Osteoblast (primary cell): ENCODE measurements around the gene TMCO6. TPM values are rescaled to one million over a fixed set of nuclear protein-coding genes. Genes with fewer than 3 reads are reported as not detected.

Source experiments
- DNase-seq: peaks from one replicate; pipeline ENCODE4 v3.0.0; 2011; ENCODE audit warnings: low spot score, mixed read lengths; ENCODE audit not compliant: insufficient read length; ENCODE audit errors: missing footprints
- H2AFZ ChIP-seq: 2 replicates; pipeline ENCODE4 v1.6.0; 2011; ENCODE audit warnings: mild to moderate bottlenecking, low read length
- H3K27ac ChIP-seq: 2 replicates; pipeline ENCODE4 v1.5.1; 2011; ENCODE audit warnings: mild to moderate bottlenecking, low read depth, low read length, moderate library complexity
- H3K27me3 ChIP-seq: 2 replicates; pipeline ENCODE4 v1.6.0; 2012; ENCODE audit warnings: mild to moderate bottlenecking, control low read depth, inconsistent platforms, low read length, moderate library complexity; ENCODE audit not compliant: insufficient read depth
- H3K36me3 ChIP-seq: 2 replicates; pipeline ENCODE4 v1.5.1; 2011; ENCODE audit warnings: mild to moderate bottlenecking, low read length, control low read depth, moderate library complexity; ENCODE audit not compliant: insufficient read depth
- H3K4me1 ChIP-seq: 2 replicates; pipeline ENCODE4 v1.5.1; 2011; ENCODE audit warnings: mild to moderate bottlenecking, low read length, control low read depth, moderate library complexity; ENCODE audit not compliant: insufficient read depth
- H3K4me2 ChIP-seq: 2 replicates; pipeline ENCODE4 v1.6.0; 2011; ENCODE audit warnings: mild to moderate bottlenecking, low read length; ENCODE audit not compliant: insufficient read depth
- H3K4me3 ChIP-seq: fragments of 200-600 bp; sonication (generic); 3 replicates; pipeline ENCODE4 v1.5.1; 2012; ENCODE audit warnings: mild to moderate bottlenecking, low read length, inconsistent platforms; ENCODE audit not compliant: insufficient read depth
- H3K79me2 ChIP-seq: 2 replicates; pipeline ENCODE4 v1.6.0; 2012; ENCODE audit warnings: mild to moderate bottlenecking, low read length, control low read depth, inconsistent platforms; ENCODE audit not compliant: insufficient read depth
- H3K9me3 ChIP-seq: 2 replicates; pipeline ENCODE4 v1.5.1; 2011; ENCODE audit warnings: low read depth, low read length, control low read depth
- H4K20me1 ChIP-seq: 2 replicates; pipeline ENCODE4 v1.6.0; 2012; ENCODE audit warnings: mild to moderate bottlenecking, low read length, control low read depth; ENCODE audit not compliant: insufficient read depth
- total RNA-seq: library from RNA; depleted of rRNA; stranded (reverse); fragments of >200 nt; gene quantifications from 2 replicates; pipeline ENCODE4 v1.2.3, GENCODE V29; 2012
- TF ChIP-seq, protein P1 (sequence below): IDR thresholded peaks from 2 replicates; pipeline ENCODE4 v1.5.1; 2011; ENCODE audit warnings: mild to moderate bottlenecking, low read depth, low read length, moderate library complexity; ENCODE audit errors: extremely low read depth

The TMCO6 gene
- total RNA-seq, 1 donor, result 8.3 TPM

DNA sequence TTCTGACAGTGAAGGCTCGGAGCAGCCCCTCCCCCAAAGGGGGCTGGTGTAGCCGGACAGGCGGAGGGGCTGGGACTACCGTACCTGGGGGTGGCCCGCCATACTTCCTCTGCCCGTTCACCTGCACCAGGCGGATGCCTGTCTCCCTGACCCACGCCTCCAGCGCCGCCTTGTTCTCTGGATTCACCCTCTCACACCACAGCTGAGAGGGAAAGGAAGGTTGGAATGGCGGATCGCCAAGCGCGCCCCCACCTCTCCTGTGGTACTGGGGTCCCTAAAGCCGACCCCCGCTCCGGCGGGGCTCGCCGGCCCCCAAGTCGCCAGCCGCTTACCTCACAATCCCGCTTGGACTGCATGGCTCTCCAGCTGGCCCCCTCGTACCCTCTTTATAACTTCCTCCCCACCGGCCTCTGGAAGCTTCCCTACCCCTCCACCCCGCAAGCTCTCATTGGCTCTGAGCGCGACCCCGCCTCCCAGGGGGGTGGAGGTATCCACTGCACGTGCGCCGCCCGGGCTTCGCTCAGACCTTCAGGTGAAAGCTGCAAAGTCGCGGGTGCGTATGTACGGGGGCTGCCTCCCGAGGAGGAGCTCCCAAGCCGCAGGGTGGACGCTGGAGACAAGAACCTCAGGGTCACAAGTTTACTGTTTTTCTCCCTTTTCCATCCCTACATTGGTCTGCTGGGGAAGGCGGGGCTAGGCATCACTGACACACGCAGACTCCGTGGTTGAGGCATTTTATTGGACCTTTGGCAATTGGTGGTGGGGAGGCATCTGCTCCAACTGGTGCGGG lies 34.1 kb downstream of the TMCO6 start, which contains the start of gene DND1:
TSS of gene DND1 (minus strand) at position 390 of the 790 bp plus-strand sequence. CDS start at position 356, 34 bp downstream.
- Histone ChIP-seq H3K4me1 (no peaks in the 10 kb centered on the region), H3K27ac (no peak within 1 kb of the TSS), H3K36me3 (peaks cover 71% of the 10 kb centered on the region), H3K9me3 (no peaks in the 10 kb centered on the region), H2AFZ (no peak within 1 kb of the TSS), H3K27me3 (no peaks in the 10 kb centered on the region), H3K79me2 (peaks cover 9% of the 10 kb centered on the region), H3K4me2 (no peak within 1 kb of the TSS), H3K4me3 (peak within 1 kb of the TSS; percentile 33), H4K20me1 (peaks cover 2% of the 10 kb centered on the region)
- peak; percentile 84 for DNase-seq
- TF ChIP-seq, protein P1, sequence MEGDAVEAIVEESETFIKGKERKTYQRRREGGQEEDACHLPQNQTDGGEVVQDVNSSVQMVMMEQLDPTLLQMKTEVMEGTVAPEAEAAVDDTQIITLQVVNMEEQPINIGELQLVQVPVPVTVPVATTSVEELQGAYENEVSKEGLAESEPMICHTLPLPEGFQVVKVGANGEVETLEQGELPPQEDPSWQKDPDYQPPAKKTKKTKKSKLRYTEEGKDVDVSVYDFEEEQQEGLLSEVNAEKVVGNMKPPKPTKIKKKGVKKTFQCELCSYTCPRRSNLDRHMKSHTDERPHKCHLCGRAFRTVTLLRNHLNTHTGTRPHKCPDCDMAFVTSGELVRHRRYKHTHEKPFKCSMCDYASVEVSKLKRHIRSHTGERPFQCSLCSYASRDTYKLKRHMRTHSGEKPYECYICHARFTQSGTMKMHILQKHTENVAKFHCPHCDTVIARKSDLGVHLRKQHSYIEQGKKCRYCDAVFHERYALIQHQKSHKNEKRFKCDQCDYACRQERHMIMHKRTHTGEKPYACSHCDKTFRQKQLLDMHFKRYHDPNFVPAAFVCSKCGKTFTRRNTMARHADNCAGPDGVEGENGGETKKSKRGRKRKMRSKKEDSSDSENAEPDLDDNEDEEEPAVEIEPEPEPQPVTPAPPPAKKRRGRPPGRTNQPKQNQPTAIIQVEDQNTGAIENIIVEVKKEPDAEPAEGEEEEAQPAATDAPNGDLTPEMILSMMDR, result no peak

DNA sequence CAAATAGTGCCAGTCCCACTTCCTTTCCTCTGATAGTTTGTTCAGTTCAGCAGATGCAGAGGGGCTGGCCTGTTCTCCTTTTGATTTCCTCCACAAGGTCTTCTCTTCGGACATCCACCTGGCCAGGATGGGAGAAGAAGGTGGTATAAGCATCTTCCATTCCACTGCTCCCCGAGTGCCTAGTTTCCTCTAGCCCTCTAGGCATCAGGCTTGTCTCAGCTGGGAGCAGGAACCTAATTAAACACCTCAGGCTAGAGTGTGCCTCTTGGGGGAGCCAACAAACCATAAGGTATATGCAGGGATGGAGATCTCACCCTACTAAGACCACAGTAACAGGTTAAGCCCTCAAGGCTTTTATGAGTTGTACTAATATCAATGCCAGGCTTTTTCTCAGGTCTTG lies 35.0 kb downstream of the TMCO6 start:
- Histone ChIP-seq H3K36me3 (peaks cover 69% of the 10 kb centered on the region), H3K4me2 (no peak overlapping the region), H2AFZ (no peak overlapping the region), H3K4me1 (no peaks in the 10 kb centered on the region), H3K79me2 (peaks cover 4% of the 10 kb centered on the region), H3K4me3 (no peak overlapping the region), H3K9me3 (no peaks in the 10 kb centered on the region), H3K27me3 (no peaks in the 10 kb centered on the region), H4K20me1 (no peaks in the 10 kb centered on the region), H3K27ac (no peak overlapping the region)
- peak; percentile 86 for DNase-seq
- TF ChIP-seq, protein P1, result no peak

DNA sequence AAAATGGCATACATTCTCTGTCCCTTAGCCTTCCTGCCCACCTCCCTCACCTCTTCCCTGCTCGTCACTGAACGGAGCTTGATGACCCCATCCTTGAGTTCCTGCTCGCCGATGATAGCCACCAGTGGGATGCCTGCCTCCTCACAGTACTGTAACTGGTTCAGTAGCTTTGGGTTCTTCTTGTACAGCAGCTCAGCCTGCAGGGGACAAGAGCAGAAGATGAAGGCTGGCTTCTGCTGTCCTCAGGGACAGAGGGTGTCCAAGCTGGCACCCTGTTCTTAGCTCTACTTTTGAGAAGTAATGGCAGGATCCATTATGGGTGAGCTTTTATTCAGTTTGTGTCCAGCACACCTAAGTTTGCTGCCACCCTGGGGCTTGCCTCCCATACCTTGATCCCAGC lies 35.4 kb downstream of the TMCO6 start:
- H3K4me1 ChIP-seq, result no peaks in the 10 kb centered on the region
- no peaks in the 10 kb centered on the region for H3K9me3 ChIP-seq
- H3K4me2 ChIP-seq, result no peak overlapping the region
- H3K27me3 ChIP-seq, result no peaks in the 10 kb centered on the region
- H3K79me2 ChIP-seq, result peaks cover under 1% of the 10 kb centered on the region
- H2AFZ ChIP-seq, result no peak overlapping the region
- peaks cover 69% of the 10 kb centered on the region for H3K36me3 ChIP-seq
- H4K20me1 ChIP-seq, result no peaks in the 10 kb centered on the region
- no peak overlapping the region for H3K4me3 ChIP-seq
- H3K27ac ChIP-seq, result no peak overlapping the region
- DNase-seq, result peak; percentile 65
- TF ChIP-seq, protein P1, result no peak

DNA sequence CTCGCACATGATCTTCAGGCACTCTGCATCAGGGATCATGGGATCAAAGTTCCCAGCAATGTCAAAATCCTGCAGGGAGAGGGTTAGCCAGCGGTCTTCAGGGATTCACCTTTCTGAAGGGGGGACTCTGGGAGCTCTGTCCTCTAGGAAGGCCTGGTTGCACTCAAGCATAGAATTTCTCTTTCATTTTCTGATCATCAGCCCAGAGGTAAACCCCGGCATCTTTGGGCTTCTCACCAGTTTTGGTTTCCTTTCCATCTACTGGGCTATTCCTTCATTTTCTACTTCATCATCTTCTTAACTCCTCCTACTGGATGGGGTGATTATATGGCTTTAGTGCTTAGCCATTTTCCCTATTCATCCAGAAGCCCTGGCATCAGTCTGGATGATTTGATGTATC lies 38.7 kb downstream of the TMCO6 start:
- H3K36me3 ChIP-seq, result peaks cover 70% of the 10 kb centered on the region
- no peaks in the 10 kb centered on the region for H4K20me1 ChIP-seq
- H3K27ac ChIP-seq, result no peak overlapping the region

More for the DNA sequence above, 38.7 kb downstream of the TMCO6 start:
- no peak overlapping the region for H2AFZ ChIP-seq
- H3K79me2 ChIP-seq, result peaks cover under 1% of the 10 kb centered on the region
- DNase-seq, result no peak
- no peaks in the 10 kb centered on the region for H3K4me1 ChIP-seq
- TF ChIP-seq, protein P1, result no peak
- no peak overlapping the region for H3K4me2 ChIP-seq
- H3K27me3 ChIP-seq, result no peaks in the 10 kb centered on the region
- no peaks in the 10 kb centered on the region for H3K9me3 ChIP-seq
- no peak overlapping the region for H3K4me3 ChIP-seq
